Fibroblast of lung (primary cell): ENCODE measurements around the gene RNGTT.

Experiments used
- CTCF ChIP-seq, 2 donors: IDR thresholded peaks in 1 of 2; conservative IDR thresholded peaks in 1 of 2; 1 replicate in 1 of 2; 2 replicates in 1 of 2; pipeline ENCODE4 v1.5.1; 2011 to 2012; ENCODE audit warnings: low read length in 2 of 2, control low read depth in 1 of 2, inconsistent platforms in 1 of 2, low read depth in 1 of 2, mild to moderate bottlenecking in 1 of 2
- EZH2 ChIP-seq: IDR thresholded peaks from 2 replicates; pipeline ENCODE4 v1.5.1; 2012; ENCODE audit warnings: low read length, control low read depth, mild to moderate bottlenecking; ENCODE audit errors: missing control alignments

GRCh38 chr6:88574031-88574430 lies 389.4 kb downstream of the RNGTT start:
- TF ChIP-seq CTCF (conservative IDR thresholded peaks at IDR 0.05 in 1 of 2, IDR thresholded peaks at IDR 0.05 in 1 of 2; ENCODE audit: low read depth in 1 of 2, low read length in 2 of 2), result no peak
- TF ChIP-seq EZH2, result no peak
